ENCODE data around the gene HAUS2.

Gene HAUS2

DNA sequence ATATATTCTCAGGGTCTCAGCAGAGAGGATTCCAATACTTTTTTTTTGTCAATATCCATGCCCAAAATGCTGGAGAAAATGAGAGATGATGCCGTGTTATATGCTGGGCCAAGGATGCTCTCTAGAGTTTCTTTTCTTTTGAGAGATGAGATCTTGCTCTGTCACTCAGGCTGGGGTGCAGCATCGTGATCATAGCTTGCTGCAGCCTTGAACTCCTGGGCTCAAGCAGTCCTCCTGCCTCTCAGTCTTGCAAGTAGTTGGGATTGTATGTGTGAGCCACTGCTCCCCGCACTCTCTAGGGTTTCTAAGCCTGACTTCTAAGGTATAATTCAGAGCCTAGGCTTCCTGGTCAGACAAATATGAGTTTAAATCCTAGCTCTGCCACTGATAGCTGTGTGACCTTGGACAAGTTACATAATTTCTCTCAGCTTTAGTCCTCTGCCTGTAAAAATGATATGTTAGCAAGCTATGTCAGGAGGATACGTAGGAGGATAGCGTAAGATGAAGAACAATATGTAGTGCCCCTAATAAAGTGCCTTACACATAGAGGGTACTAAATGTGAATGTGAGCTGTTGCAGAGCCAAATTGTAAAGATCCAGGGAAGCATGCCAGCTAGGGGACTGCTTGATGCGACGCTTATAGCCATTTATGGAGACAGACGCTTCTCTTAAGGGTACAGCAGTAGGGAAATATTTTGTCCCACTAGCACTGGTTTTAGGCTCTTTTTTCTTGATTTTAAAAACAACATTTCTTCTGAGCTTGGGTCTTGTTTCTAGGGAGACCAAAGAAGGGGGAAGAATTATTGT lies 34.1 kb downstream of the HAUS2 start:
- DNase-seq (ENCODE audit: low read depth): no peak
- TF ChIP-seq, protein P1, sequence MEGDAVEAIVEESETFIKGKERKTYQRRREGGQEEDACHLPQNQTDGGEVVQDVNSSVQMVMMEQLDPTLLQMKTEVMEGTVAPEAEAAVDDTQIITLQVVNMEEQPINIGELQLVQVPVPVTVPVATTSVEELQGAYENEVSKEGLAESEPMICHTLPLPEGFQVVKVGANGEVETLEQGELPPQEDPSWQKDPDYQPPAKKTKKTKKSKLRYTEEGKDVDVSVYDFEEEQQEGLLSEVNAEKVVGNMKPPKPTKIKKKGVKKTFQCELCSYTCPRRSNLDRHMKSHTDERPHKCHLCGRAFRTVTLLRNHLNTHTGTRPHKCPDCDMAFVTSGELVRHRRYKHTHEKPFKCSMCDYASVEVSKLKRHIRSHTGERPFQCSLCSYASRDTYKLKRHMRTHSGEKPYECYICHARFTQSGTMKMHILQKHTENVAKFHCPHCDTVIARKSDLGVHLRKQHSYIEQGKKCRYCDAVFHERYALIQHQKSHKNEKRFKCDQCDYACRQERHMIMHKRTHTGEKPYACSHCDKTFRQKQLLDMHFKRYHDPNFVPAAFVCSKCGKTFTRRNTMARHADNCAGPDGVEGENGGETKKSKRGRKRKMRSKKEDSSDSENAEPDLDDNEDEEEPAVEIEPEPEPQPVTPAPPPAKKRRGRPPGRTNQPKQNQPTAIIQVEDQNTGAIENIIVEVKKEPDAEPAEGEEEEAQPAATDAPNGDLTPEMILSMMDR (IDR thresholded peaks at IDR 0.05; ENCODE audit: low read length, missing control alignments): no peak
- no peak overlapping the region for H3K4me3 ChIP-seq (replicated peaks; ENCODE audit: low read depth, low read length)

- TF ChIP-seq, protein P1 (IDR thresholded peaks at IDR 0.05; ENCODE audit: low read length, missing control alignments): no peak
- H3K4me3 ChIP-seq (replicated peaks; ENCODE audit: low read depth, low read length): no peak overlapping the region
- DNase-seq (ENCODE audit: low read depth): no peak
Measured at GRCh38 chr15:42584031-42584765, 35.6 kb downstream of the HAUS2 start.

DNA sequence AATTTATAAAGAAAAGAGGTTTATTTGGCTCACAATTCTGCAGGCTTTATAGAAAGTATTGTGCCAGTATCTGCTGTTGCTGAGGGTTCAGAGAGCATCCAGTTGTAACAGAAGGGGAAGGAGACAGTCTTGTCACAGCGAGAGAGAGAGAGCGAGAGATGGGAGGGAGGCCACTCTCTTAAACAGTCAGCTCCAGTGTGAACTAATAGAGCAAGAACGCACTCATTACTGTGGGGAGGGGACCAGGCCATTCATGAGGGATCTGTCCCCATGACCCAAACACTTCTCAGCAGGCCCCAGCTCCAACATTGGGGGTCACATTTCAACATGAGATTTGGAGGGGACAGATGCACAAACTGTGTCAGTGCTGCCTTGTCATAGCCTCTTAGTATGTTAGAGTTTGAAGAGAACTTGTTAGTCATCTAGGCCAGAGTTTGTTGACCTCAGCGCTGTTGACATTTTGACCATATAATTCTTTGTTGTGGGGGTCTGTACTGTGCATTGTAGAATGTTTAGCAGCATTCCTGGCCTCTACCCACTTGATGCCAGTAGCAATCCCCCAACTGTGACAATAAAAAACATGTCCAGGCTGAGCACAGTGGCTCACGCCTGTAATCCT lies 42.1 kb downstream of the HAUS2 start:
- TF ChIP-seq, protein P1 (IDR thresholded peaks at IDR 0.05; ENCODE audit: low read length, missing control alignments): no peak
- H3K4me3 ChIP-seq (replicated peaks; ENCODE audit: low read depth, low read length): no peak overlapping the region
- DNase-seq (ENCODE audit: low read depth): no peak

DNA sequence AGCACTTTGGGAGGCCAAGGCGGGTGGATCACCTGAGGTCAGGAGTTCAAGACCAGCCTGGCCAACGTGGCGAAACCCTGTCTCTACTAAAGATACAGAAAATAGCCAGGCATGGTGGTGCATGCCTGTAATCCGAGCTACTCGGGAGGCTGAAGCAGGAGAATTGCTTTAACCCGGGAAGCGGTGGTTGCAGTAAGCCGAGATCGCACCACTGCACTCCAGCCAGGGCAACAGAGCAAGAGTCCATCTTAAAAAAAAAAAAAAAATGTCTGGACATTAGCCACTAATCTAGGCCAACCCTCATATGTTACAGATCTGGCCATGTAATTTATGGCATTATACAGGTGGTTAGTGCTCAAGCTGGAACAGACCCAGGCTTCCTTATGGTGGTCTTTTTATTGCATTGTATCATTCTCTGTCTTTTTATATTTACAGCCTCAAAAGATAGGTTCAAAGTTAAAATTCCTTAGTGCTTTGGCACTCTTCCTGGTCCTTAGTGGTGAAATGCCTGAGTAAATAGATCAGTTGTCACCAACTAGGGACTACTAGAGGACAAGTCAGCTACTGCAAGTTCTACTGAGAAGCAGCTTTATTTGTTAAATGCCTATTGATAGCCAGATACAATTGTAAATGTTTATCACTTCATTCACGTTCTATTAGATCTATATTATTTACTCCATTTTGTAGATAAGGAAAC lies 42.7 kb downstream of the HAUS2 start:
- no peak overlapping the region for H3K4me3 ChIP-seq (replicated peaks; ENCODE audit: low read depth, low read length)
- TF ChIP-seq, protein P1 (IDR thresholded peaks at IDR 0.05; ENCODE audit: low read length, missing control alignments): peak; percentile 37
- peak; percentile 60 for DNase-seq (ENCODE audit: low read depth)

DNA sequence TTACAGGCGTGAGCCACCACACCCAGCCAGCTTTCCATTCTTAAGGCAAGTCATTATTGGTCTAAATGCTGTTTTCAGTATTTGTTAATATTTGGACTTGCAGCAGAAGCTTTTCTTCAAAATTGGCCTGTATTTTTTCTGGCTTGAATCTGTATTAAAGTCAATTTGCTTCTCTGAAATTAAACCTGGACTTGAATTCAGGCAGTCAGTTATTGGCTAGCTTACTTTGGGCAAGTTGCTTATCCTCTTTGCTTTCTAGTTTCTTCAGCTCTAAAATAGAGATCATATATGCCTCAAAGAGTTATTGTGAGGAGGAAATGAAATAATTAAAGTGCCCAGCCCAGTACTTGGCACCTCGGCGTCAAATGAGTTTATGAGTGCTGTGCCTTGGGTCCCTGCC lies 44.1 kb downstream of the HAUS2 start:
- H3K4me3 ChIP-seq (replicated peaks; ENCODE audit: low read depth, low read length): no peak overlapping the region
- no peak for DNase-seq (ENCODE audit: low read depth)
- TF ChIP-seq, protein P1 (IDR thresholded peaks at IDR 0.05; ENCODE audit: low read length, missing control alignments): no peak

- DNase-seq (ENCODE audit: low read depth): no peak
- no peak overlapping the region for H3K4me3 ChIP-seq (replicated peaks; ENCODE audit: low read depth, low read length)
- TF ChIP-seq, protein P1 (IDR thresholded peaks at IDR 0.05; ENCODE audit: low read length, missing control alignments): no peak
Measured at GRCh38 chr15:42593143-42593542, 44.5 kb downstream of the HAUS2 start.
